ENCODE data around the gene ATF3.
"Not testable (repeated sequence)": the region's sequence is repeated elsewhere in the genome, so short reads cannot be mapped to it uniquely, and the experiment has no call there.

Gene ATF3

DNA sequence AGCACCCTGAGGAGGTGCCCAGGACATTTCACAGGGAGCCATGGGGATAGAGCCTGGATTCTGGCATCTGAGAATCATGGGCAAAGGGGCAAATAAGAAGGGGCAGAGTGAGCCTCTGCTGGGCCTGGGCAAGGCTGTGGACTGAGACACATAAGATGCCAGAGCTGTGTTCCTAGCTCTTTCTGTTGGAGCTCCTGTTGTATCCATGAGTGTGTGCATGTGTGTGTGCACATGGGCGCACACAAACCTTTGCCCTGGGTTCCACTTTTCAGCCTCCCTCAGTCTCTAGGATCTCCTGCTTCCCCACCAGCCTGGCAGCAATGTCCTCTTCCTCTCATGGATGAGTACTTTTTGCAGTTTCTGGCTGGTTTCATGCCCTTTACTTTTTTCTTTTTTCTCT, 44.0 kb downstream of the ATF3 start:
- H3K9me3 Mint-ChIP-seq, result no peaks in the 10 kb centered on the region
- DNase-seq (ENCODE audit: low spot score in 2 of 2) (no peak), ATAC-seq (ENCODE audit: low read depth) (no peak)
- H3K4me1 Mint-ChIP-seq, result no peaks in the 10 kb centered on the region
- H3K27ac Mint-ChIP-seq, result no peak overlapping the region
- no peaks in the 10 kb centered on the region for H3K36me3 Mint-ChIP-seq
- H3K4me3 Mint-ChIP-seq, result no peak overlapping the region
- peaks cover 7% of the 10 kb centered on the region for H3K27me3 Mint-ChIP-seq

DNA sequence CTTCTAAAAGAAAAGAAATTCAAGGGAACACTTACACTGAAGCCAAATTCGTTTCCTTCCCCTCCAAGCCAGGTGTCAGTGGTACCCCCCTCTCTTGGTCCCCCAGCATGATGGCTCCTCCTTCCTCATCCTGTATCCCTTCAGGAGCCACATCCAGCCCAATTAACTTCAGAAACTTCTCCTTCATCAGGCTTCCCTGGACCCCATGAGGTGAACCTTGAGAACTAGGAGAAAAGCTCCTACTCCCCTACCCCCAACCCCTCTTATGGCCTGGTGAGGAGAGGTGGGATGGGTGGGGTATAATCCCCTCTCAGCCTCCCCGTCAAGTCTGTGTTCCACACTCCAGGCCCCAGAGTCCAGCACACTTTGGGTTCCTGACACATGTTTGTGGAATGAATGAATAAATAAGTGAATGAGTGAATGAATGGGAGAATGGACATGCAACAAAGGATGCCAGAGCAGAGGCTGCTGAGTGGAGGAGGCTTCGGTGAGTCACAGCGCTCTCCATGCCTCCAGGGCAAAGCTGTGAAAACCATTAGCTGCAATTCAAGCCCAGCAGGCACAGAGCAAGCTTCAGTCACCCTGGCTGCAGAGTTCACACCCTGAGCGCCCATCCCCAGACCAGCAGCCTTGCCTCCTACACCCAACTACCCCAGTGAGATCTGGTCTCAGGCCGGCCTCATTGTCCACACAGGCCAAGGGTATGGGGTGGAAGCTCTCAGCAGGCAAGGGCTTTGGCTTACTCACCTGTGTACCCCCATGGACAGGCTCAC, 47.3 kb downstream of the ATF3 start:
- no peak overlapping the region for H3K27ac Mint-ChIP-seq
- no peaks in the 10 kb centered on the region for H3K36me3 Mint-ChIP-seq
- H3K4me3 Mint-ChIP-seq, result no peak overlapping the region
- no peaks in the 10 kb centered on the region for H3K4me1 Mint-ChIP-seq
- H3K27me3 Mint-ChIP-seq, result peaks cover 7% of the 10 kb centered on the region
- no peaks in the 10 kb centered on the region for H3K9me3 Mint-ChIP-seq
- ATAC-seq (ENCODE audit: low read depth) (no peak), DNase-seq (ENCODE audit: low spot score in 2 of 2) (no peak)

DNA sequence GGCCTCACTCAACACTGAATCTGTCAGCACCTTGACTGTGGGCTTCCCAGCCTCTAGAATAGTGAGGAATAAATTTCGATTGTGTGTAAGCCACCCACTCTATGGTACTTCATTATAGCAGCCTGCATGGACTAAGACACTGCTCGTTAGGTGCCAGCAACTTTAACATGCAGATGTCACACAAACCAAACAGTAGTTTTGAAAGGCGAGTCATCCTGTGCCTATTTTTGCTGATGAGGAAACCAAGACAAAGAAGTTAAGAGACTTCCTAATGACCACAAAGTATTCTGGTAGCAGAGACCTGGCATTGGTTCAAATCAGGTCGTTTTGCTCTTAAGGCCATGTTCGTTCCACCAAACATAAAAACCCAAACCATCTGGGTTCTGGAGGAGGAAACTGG, 48.2 kb downstream of the ATF3 start:
- Mint-ChIP-seq H3K4me1 (no peaks in the 10 kb centered on the region), H3K4me3 (no peak overlapping the region), H3K27ac (no peak overlapping the region), H3K27me3 (peaks cover 7% of the 10 kb centered on the region), H3K9me3 (no peaks in the 10 kb centered on the region), H3K36me3 (no peaks in the 10 kb centered on the region)
- ATAC-seq (ENCODE audit: low read depth) (no peak), DNase-seq (ENCODE audit: low spot score in 2 of 2) (no peak)

DNA sequence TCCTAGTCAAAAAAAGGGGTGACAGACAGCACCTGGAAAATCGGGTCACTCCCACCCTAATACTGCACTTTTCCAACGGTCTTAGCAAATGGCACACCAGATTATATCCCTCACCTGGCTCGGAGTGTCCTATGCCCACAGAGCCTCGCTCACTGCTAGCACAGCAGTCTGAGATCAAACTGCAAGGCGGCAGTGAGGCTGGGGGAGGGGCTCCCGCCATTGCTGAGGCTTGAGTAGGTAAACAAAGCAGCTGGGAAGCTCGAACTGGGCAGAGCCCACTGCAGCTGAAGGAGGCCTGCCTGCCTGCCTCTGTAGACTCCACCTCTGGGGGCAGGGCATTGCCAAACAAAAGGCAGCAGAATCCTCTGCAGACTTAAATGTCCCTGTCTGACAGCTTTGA, 49.7 kb downstream of the ATF3 start:
- H3K9me3 Mint-ChIP-seq; ATAC-seq (ENCODE audit: low read depth); H3K27me3 Mint-ChIP-seq; DNase-seq (ENCODE audit: low spot score in 2 of 2); H3K4me1 Mint-ChIP-seq; H3K36me3 Mint-ChIP-seq; H3K4me3 Mint-ChIP-seq; H3K27ac Mint-ChIP-seq: not testable (repeated sequence)

DNA sequence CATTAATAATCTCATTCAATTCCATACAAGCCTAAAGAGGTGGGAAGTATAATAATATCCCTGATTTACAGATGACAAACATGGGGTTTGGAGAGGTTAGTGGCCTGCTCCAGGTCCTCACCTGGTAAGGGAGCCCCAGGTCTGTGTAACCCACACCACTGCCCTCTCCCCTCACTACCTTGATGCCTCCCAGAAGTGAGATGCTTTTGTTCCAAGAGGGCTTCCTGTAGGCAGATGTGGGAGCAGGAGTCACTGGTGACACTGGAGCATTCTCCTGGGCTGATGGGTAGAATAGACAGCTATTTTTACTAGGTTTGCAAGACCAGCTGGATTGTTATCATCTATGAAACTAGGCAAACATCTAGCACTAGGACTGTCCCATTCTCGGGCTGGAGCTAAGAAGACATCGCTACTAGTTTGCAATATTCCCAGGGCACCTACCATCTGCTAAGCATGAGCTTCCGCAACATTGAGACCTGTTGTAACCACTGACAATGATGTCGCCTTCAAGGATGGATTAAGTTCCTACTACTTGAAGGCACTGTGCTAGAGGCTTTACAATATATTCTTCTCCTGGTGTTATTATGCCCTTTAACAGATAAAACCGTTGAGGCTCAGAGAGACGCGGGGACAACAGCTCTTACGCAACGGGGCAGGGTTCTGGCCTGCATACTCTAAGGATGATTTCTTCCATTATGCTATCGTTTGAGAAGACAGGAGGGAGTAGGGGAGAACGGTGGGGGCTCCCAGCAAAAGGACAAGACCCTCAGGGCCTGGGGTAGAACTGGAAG, 56.0 kb downstream of the ATF3 start:
- peaks cover 12% of the 10 kb centered on the region for H3K4me1 Mint-ChIP-seq
- peak overlapping the region; percentile 14 for H3K4me3 Mint-ChIP-seq
- no peak for ATAC-seq (ENCODE audit: low read depth)
- no peaks in the 10 kb centered on the region for H3K36me3 Mint-ChIP-seq
- DNase-seq (ENCODE audit: low spot score in 2 of 2), result no peak
- no peaks in the 10 kb centered on the region for H3K9me3 Mint-ChIP-seq
- no peak overlapping the region for H3K27ac Mint-ChIP-seq
- peaks cover 1% of the 10 kb centered on the region for H3K27me3 Mint-ChIP-seq

DNA sequence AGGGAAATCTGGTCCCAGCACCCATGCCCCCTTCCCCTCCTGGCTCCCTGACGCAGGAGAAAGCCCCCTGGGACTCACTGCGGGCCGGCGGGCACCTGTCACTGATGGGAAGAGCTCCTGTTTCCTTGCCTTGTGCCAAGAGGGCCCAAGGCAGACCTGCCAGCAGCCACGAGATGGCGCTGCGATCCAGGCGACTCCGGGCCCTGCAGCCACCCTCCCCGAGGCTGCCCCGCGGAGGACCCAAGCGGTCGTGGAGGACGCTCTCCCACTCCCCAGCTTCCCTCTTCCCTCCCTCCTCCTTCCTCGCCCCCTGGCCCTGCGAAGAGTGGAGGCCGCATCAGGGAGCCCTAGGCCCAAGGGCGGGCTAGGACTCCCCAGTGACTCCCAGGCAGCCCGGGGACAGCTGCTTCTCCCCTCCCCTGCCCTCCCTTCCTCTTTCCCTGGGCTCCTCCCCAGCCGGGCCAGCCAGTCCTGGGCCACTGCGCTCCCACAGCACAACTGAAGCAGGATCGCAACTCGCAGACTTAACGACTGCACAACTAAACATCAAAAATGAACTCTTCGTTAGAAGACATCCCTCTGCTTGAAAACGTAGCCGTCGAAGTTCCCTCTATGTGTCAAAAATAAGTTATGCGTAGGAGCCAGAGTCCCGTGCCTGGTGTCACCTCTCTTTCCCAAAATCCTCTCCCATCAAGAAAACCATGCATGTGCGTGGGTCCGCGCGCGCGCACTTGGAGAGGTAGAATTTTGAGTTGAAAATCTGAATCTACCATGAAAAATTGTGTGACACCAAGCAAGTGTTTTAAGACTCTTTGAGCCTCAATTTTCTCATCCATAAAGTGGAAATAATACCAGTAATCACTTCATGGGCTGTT, 56.9 kb downstream of the ATF3 start:
- ATAC-seq (ENCODE audit: low read depth) (peak; percentile 90), DNase-seq (ENCODE audit: low spot score in 2 of 2) (peak; percentile 70 to 89)
- Mint-ChIP-seq H3K4me3 (peak overlapping the region; percentile 84), H3K9me3 (no peaks in the 10 kb centered on the region), H3K27me3 (peaks cover 1% of the 10 kb centered on the region), H3K27ac (no peak overlapping the region), H3K4me1 (peaks cover 12% of the 10 kb centered on the region), H3K36me3 (no peaks in the 10 kb centered on the region)

DNA sequence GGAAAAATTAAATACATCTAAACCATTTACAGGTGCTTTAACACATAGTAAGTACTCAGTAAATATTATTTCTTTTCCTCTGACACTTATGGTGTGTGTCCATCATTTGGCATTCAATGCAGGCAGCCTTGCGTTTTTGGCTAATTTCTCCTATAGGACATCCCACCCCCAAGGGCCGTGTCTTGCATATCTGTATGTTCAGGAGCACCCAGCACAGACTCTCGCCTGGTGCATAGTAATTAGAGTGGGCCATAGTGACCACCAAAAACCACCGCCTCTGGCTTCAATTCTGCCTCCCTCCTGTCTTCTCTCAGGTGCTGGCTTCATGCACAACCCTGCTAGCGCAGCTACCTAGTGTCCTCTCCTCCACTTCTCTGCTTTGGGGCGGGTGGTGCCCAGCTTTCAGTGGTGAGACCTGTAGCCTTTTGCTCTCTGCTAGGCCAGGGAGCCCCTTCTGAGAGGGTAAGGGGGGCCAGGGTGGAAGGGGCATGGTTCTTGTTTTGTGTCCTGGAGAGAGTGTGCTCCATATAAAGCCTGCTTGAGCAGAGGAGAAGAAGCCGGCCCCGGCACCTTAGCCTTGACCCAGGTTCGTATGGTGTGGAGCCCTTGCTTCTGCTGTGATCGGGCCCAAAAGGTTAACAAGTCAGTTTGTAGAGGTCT, 57.7 kb downstream of the ATF3 start:
- ATAC-seq (ENCODE audit: low read depth) (no peak), DNase-seq (ENCODE audit: low spot score in 2 of 2) (no peak)
- Mint-ChIP-seq H3K27ac (no peak overlapping the region), H3K4me1 (peaks cover 19% of the 10 kb centered on the region), H3K9me3 (no peaks in the 10 kb centered on the region), H3K36me3 (no peaks in the 10 kb centered on the region), H3K4me3 (no peak overlapping the region), H3K27me3 (peaks cover 1% of the 10 kb centered on the region)

DNA sequence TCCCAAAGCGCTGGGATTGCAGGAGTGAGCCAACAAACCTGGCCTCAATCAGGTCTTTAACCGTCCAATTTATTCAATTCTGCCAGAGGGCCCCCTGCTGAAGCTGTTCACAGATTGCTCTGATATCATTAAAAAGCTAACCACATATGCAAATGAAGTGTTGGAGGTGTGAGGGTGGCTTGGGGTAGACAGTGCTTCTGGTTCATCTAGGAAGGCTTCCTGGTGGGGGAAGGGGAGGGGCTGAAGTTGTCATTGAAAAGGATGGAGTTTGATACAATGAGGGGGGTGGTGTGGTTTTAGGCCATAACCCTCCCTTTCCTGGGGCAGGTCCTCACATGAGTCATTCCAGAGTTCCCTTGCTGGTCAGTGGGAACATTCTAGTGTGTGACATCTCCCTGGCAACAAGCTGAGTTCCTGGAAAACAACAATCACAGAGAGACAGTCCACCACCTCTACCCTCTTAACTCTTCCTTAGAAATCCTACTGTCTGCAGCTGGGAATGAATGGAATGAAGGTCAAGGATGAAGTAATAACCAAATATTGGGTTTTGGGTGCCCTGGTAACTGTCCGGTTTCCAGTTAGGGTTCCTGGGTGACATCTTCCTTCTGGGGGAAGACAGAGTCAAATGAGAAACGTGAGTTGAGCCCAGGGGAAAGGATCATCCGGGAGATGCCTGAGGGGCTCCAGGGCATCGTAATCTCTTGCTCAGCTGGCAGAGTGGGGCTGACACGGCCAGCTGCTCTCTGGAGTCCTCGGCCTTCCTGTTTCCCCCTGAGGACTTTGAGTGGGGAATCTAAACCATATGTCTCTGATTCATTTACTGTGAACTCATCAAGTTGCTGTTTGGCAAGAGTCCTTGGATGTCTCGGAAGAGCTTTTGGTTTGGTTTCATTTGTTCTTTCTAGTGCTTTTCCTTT, 58.9 kb downstream of the ATF3 start:
- Mint-ChIP-seq H3K27me3 (peaks cover 1% of the 10 kb centered on the region), H3K9me3 (no peaks in the 10 kb centered on the region), H3K4me3 (no peak overlapping the region), H3K4me1 (peaks cover 25% of the 10 kb centered on the region), H3K36me3 (no peaks in the 10 kb centered on the region), H3K27ac (no peak overlapping the region)
- DNase-seq (ENCODE audit: low spot score in 2 of 2) (no peak), ATAC-seq (ENCODE audit: low read depth) (peak; percentile 35)

DNA sequence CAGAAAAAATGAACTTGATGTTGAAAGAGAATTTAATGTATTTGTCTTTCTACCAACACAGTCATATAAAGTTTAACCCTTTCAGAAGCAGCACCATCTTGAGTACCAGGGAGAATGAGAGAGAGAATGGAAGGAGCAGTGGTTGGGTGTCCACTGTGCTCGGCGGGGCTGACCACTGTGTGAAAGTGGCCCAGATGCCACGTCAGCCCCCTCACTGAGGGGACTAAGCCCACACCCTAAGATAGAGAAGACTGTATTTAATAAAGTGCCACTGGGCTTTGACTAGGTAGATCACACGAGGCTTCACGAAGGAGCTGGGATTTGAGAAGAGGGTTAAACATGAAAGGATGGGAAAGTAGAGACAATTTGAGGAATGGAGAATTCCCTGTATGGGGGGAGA, 59.9 kb downstream of the ATF3 start:
- Mint-ChIP-seq H3K27ac (no peak overlapping the region), H3K27me3 (peaks cover 1% of the 10 kb centered on the region), H3K9me3 (no peaks in the 10 kb centered on the region), H3K4me3 (no peak overlapping the region), H3K36me3 (no peaks in the 10 kb centered on the region), H3K4me1 (peaks cover 25% of the 10 kb centered on the region)
- ATAC-seq (ENCODE audit: low read depth), result no peak
- DNase-seq (ENCODE audit: low spot score in 2 of 2), result no peak

DNA sequence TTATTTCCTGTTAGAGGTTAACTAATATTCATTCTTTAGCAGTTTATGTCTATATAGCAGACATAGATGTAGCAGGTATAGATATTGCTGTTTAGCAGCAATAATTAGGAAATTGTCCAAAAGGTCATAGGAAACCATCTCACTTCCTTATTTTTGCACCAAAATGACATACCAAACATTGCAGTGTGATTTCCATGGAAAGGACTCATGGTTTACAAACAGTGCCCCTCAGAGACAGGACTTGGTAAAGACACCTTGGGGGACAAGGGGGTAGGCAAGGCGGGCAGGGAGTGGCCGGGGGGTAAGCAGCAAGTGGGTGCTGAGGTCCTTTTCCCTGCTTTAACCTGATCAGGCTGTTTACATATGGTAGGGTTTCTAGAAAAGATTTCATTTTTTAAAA, 60.5 kb downstream of the ATF3 start:
- Mint-ChIP-seq H3K4me1 (peaks cover 25% of the 10 kb centered on the region), H3K36me3 (no peaks in the 10 kb centered on the region)
- DNase-seq (ENCODE audit: low spot score in 2 of 2), result no peak

DNA sequence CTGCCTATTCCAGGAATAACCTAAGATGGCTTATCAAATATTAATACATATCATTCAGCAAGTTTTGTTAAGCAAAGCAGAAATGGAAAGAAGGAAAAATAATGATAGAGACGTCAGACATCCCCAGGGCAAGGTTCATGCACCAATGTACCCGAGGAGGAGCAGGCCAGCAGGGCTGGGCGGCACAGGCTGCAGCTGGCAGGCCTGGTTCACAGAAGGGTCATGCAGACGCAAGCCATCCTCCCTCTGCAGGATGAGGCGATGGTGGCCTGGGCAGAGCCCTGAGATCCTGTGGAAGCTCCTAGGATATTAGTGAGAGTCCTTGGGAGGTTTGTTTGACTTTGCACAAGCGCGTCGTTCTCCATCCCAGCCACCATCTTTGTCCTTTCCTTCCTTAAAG, 61.0 kb downstream of the ATF3 start:
- Mint-ChIP-seq H3K4me3 (no peak overlapping the region), H3K27ac (no peak overlapping the region), H3K9me3 (no peaks in the 10 kb centered on the region), H3K4me1 (peaks cover 25% of the 10 kb centered on the region), H3K27me3 (peaks cover 1% of the 10 kb centered on the region), H3K36me3 (no peaks in the 10 kb centered on the region)
- DNase-seq (ENCODE audit: low spot score in 2 of 2), result no peak
- no peak for ATAC-seq (ENCODE audit: low read depth)

More for the DNA sequence above, 60.5 kb downstream of the ATF3 start:
- peaks cover 1% of the 10 kb centered on the region for H3K27me3 Mint-ChIP-seq
- no peak overlapping the region for H3K4me3 Mint-ChIP-seq
- ATAC-seq (ENCODE audit: low read depth), result no peak
- no peaks in the 10 kb centered on the region for H3K9me3 Mint-ChIP-seq
- H3K27ac Mint-ChIP-seq, result no peak overlapping the region

DNA sequence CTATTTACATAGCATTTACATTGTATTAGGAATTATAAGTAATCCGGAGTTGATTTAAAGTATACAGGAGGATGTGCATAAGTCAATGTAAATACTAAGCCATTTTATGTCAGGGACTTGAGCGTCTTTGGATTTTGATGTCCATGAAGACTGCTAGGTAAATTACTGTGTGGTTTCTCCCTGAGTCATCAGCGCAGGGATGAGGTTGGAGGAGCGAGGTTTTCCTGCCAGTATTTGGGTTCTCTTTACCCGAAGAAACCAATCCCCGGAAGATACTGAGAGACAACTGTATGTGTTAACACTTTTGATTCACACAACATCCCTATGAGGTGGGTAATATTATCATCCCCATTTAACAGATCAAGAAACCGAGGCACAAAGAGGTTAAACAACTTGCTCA, 61.7 kb downstream of the ATF3 start:
- ATAC-seq (ENCODE audit: low read depth) (no peak), DNase-seq (ENCODE audit: low spot score in 2 of 2) (no peak)
- Mint-ChIP-seq H3K27me3 (peaks cover 1% of the 10 kb centered on the region), H3K4me1 (peaks cover 25% of the 10 kb centered on the region), H3K27ac (no peak overlapping the region), H3K4me3 (no peak overlapping the region), H3K9me3 (no peaks in the 10 kb centered on the region), H3K36me3 (no peaks in the 10 kb centered on the region)
